Skin epidermis (tissue), 12 donors: ENCODE results near the gene XAGE2.
"Not testable (repeated sequence)": the region's sequence is repeated elsewhere in the genome, so short reads cannot be mapped to it uniquely, and the experiment has no call there.

ENCODE experiments used
- H3K27ac ChIP-seq, 21 experiments: fragments of 200-600 bp; sonication (generic) in 11 of 21; one replicate each; pipeline ENCODE4 v1.5.0; 2020; ENCODE audit warnings: mild to moderate bottlenecking in 3 of 21, inconsistent platforms in 2 of 21, moderate library complexity in 2 of 21
- H3K4me3 ChIP-seq, 7 experiments: fragments of 200-600 bp; sonication (generic) in 2 of 7; one replicate each; pipeline ENCODE4 v1.5.0; 2020; ENCODE audit warnings: inconsistent platforms in 2 of 7, mild to moderate bottlenecking in 2 of 7, moderate library complexity in 1 of 7

The XAGE2 gene

GRCh38 chrX:52368368-52369055 lies at the start of gene XAGE2:
XAGE2 (plus strand) TSS chrX:52369021; CDS start chrX:52370015, 994 bp downstream.
- no peak within 1 kb of the TSS for H3K4me3 ChIP-seq
- no peak within 1 kb of the TSS for H3K27ac ChIP-seq

- Histone ChIP-seq H3K4me3 (no peak overlapping the region), H3K27ac (no peak overlapping the region)
Observed at GRCh38 chrX:52337410-52337809, 31.4 kb upstream of the XAGE2 start.

GRCh38 chrX:52341493-52341892 lies 27.3 kb upstream of the XAGE2 start:
- Histone ChIP-seq H3K27ac (no peak overlapping the region), H3K4me3 (no peak overlapping the region)

GRCh38 chrX:52343131-52343530 lies 25.7 kb upstream of the XAGE2 start:
- H3K4me3 ChIP-seq, H3K27ac ChIP-seq: not testable (repeated sequence)

- not testable (repeated sequence) for H3K27ac ChIP-seq, H3K4me3 ChIP-seq
Observed at GRCh38 chrX:52345402-52345801, 23.4 kb upstream of the XAGE2 start.

- no peak overlapping the region for H3K27ac ChIP-seq
- no peak overlapping the region for H3K4me3 ChIP-seq
Observed at GRCh38 chrX:52346174-52347165, 22.4 kb upstream of the XAGE2 start.

- Histone ChIP-seq H3K27ac (no peak overlapping the region), H3K4me3 (no peak overlapping the region)
Observed at GRCh38 chrX:52349681-52350080, 19.1 kb upstream of the XAGE2 start.

- H3K4me3 ChIP-seq = no peak overlapping the region
- H3K27ac ChIP-seq = no peak overlapping the region
Observed at GRCh38 chrX:52352551-52352950, 16.3 kb upstream of the XAGE2 start.

GRCh38 chrX:52353838-52354237 lies 15.0 kb upstream of the XAGE2 start:
- Histone ChIP-seq H3K27ac (no peak overlapping the region), H3K4me3 (no peak overlapping the region)

GRCh38 chrX:52355108-52355507 lies 13.7 kb upstream of the XAGE2 start:
- no peak overlapping the region for H3K27ac ChIP-seq
- no peak overlapping the region for H3K4me3 ChIP-seq

GRCh38 chrX:52359614-52360232 lies 9.1 kb upstream of the XAGE2 start:
- no peak overlapping the region for H3K27ac ChIP-seq
- no peak overlapping the region for H3K4me3 ChIP-seq

GRCh38 chrX:52361941-52362340 lies 6.9 kb upstream of the XAGE2 start:
- no peak overlapping the region for H3K27ac ChIP-seq
- H3K4me3 ChIP-seq = no peak overlapping the region

- Histone ChIP-seq H3K27ac (no peak overlapping the region), H3K4me3 (no peak overlapping the region)
Observed at GRCh38 chrX:52363247-52363883, 5.5 kb upstream of the XAGE2 start.

- H3K27ac ChIP-seq = no peak overlapping the region
- H3K4me3 ChIP-seq = no peak overlapping the region
Observed at GRCh38 chrX:52378870-52379269, 10.0 kb downstream of the XAGE2 start.

- H3K27ac ChIP-seq = no peak overlapping the region
- no peak overlapping the region for H3K4me3 ChIP-seq
Observed at GRCh38 chrX:52380993-52381392, 12.2 kb downstream of the XAGE2 start.

- Histone ChIP-seq H3K4me3 (no peak overlapping the region), H3K27ac (no peak overlapping the region)
Observed at GRCh38 chrX:52410439-52411394, 41.9 kb downstream of the XAGE2 start.

GRCh38 chrX:52415304-52415703 lies 46.5 kb downstream of the XAGE2 start:
- Histone ChIP-seq H3K27ac (no peak overlapping the region), H3K4me3 (no peak overlapping the region)

- no peak overlapping the region for H3K27ac ChIP-seq
- H3K4me3 ChIP-seq = no peak overlapping the region
Observed at GRCh38 chrX:52416816-52417215, 48.0 kb downstream of the XAGE2 start.
